Measurements from ENCODE around the gene NOS1.
"Not testable (repeated sequence)": the region's sequence is repeated elsewhere in the genome, so short reads cannot be mapped to it uniquely, and the experiment has no call there.

Gene NOS1

GRCh38 chr12:117241697-117242096 lies 119.7 kb downstream of the NOS1 start:
- DNase-seq: no peak

- no peak for DNase-seq
These were observed 121.2 kb downstream of the NOS1 start for GRCh38 chr12:117240081-117240755.

GRCh38 chr12:117236456-117237001 lies 124.9 kb downstream of the NOS1 start:
- peak; percentile 87 to 89 for DNase-seq

- no peak for DNase-seq
These were observed 126.2 kb downstream of the NOS1 start for GRCh38 chr12:117235261-117235660.

- DNase-seq: no peak
These were observed 127.0 kb downstream of the NOS1 start for GRCh38 chr12:117234441-117234840.

GRCh38 chr12:117231750-117232149 lies 129.7 kb downstream of the NOS1 start:
- DNase-seq: peak in 1 of 2 experiments; percentile 19

- DNase-seq: no peak
These were observed 133.2 kb downstream of the NOS1 start for GRCh38 chr12:117228239-117228638.

GRCh38 chr12:117227000-117227653 lies 134.3 kb downstream of the NOS1 start:
- DNase-seq: no peak

GRCh38 chr12:117226505-117226904 lies 134.9 kb downstream of the NOS1 start:
- DNase-seq: no peak

GRCh38 chr12:117225179-117225578 lies 136.2 kb downstream of the NOS1 start:
- no peak for DNase-seq

GRCh38 chr12:117220947-117221346 lies 140.5 kb downstream of the NOS1 start:
- DNase-seq: not testable (repeated sequence)

- no peak for DNase-seq
These were observed 143.3 kb downstream of the NOS1 start for GRCh38 chr12:117218149-117218548.

- DNase-seq: no peak
These were observed 144.7 kb downstream of the NOS1 start for GRCh38 chr12:117216686-117217085.

GRCh38 chr12:117214797-117215196 lies 146.6 kb downstream of the NOS1 start:
- no peak for DNase-seq

- DNase-seq: no peak
These were observed 148.1 kb downstream of the NOS1 start for GRCh38 chr12:117213295-117213808.

GRCh38 chr12:117212563-117213190 lies 148.7 kb downstream of the NOS1 start:
- peak; percentile 74 to 76 for DNase-seq

- DNase-seq: no peak
These were observed 151.0 kb downstream of the NOS1 start for GRCh38 chr12:117210266-117210918.

- DNase-seq: no peak
These were observed 151.8 kb downstream of the NOS1 start for GRCh38 chr12:117209626-117210025.

- no peak for DNase-seq
These were observed 152.5 kb downstream of the NOS1 start for GRCh38 chr12:117208811-117209455.

GRCh38 chr12:117208206-117208605 lies 153.2 kb downstream of the NOS1 start:
- DNase-seq: no peak

GRCh38 chr12:117207675-117208074 lies 153.8 kb downstream of the NOS1 start:
- no peak for DNase-seq

GRCh38 chr12:117202556-117202955 lies 158.9 kb downstream of the NOS1 start:
- no peak for DNase-seq

GRCh38 chr12:117202033-117202432 lies 159.4 kb downstream of the NOS1 start:
- DNase-seq: no peak
